Inflammatory macrophage (primary cell): ENCODE data around the gene ADRM1.
A peak's percentile ranks its signal among the peaks of the same experiment; 100 is the strongest.

Experiments
- DNase-seq, 2 donors: peaks; one replicate each; pipeline ENCODE4 v3.0.0-alpha.2; 2020 to 2022

ADRM1 gene

DNA sequence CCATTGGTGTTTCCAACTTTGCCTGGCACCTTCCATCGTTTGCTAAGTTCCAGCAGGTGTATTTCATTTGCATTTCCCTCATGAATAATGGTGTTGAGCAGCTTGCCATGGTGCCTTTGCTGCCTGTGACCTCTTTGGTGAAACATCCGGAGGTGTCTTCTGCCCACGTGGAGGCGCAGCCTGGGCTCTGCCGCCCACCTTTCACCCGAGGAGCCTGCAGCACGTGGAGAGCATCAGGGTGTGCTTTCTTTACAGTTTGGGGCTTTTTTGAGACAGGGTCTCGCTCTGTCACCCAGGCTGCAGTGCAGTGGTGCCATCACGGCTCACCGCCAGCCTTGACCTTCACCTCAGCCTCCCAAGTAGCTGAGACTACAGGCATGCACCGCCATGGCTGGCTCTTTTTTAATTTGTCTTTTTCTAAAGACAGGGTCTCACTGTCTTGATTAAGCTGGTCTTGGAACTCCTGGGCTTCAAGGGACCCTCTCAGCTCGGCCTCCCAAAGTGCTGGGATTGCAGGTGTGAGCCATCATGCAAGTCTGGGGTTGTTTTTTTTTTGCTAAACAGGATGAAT lies 3.0 kb upstream of the ADRM1 start:
- no peak for DNase-seq

- DNase-seq: no peak
These were observed 2.5 kb upstream of the ADRM1 start for GRCh38 chr20:62300319-62300718.

GRCh38 chr20:62301111-62301668 lies 1.6 kb upstream of the ADRM1 start:
- DNase-seq: no peak

- DNase-seq: peak; percentile 97 to 98
These were observed 940 bp upstream of the ADRM1 start for GRCh38 chr20:62301773-62302340.

DNA sequence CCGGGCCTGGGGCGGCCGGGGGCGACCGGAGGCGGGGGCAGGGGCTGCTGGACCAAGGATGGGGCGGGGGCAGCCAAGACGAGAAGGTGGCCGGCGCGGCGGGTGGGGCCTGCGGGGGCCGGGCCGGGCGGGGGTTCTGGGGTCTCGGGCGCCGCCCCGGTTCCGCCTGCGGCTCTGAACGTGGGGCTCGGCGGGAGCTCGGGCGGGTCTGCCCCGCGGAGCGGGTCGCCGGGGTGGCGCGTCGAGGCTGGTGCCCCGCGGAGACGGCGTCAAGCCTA lies 204 bp downstream of the ADRM1 start:
- no peak for DNase-seq

DNA sequence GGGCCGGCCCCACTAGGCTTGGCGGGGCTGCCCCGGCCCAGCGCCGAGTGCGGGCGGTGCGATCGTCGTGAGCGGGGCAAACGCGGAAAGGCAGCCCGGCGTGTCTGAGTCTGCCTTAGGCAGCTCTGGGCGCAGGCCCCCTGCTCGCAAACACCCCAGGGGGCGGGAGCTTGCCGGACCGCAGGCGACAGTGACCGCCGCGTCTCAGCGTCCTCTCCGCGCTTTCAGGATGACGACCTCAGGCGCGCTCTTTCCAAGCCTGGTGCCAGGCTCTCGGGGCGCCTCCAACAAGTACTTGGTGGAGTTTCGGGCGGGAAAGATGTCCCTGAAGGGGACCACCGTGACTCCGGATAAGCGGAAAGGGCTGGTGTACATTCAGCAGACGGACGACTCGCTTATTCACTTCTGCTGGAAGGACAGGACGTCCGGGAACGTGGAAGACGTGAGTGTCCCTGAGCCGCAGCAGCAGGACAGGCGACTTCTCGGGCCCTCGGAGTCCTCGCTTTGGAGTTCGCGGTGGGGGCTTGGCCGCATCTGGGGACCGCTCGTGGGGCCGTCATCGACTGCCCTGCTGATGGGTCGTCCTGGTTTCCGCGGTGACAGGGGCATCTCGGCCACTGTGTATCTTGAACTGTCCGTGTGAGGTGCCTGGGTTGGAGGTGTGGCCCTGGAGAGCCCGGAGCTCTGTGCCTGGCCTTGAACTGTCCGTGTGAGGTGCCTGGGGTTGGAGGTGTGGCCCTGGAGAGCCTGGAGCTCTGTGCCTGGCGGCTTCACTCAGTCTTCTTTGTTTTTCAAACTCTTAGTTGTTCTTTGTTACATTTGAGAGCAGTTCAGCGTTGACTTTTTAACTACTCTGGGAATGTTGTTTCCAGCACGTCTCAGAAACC lies 786 bp downstream of the ADRM1 start:
- peak; percentile 2 to 43 for DNase-seq

- no peak for DNase-seq
These were observed 1.7 kb downstream of the ADRM1 start for GRCh38 chr20:62304331-62305148.

GRCh38 chr20:62305149-62305764 lies 2.5 kb downstream of the ADRM1 start:
- no peak for DNase-seq

- DNase-seq: no peak
These were observed 3.1 kb downstream of the ADRM1 start for GRCh38 chr20:62305765-62306413.

DNA sequence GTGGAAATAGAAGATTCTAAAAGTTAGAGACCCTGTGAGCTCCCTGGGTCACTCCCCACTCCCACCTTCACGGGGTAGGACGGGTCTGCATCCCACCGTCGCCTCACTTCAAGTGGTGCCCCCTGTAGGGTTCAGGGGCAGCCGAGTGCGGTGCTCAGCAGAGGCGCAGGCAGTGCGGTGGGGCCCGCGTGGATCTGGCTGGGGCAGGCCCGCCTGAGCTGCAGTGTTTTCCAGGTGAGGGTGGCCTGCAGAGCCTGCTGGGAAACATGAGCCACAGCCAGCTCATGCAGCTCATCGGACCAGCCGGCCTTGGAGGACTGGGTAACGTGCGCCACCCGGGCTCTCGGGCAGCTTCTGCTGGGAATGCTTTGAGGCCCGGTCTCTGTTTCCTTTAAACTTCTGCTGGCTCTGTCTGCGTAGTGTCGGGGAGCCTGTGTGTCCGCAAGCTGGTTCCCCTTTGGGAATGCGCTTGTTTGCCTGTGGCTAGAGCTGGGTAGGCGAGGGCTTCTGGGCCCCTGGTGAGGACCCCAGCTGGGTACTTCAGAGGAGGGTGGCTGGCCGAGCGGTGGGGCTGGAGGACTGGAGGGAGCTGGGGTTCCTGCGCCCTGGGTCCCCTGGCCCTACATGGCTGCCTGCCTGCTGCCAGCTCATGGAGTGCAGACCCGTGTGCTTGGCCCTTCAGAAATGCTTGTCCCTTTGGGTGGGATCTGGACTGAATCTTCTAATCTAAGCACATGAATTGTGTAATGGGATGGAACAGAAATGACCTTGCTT lies 3.8 kb downstream of the ADRM1 start:
- no peak for DNase-seq

GRCh38 chr20:62307226-62308101 lies 4.7 kb downstream of the ADRM1 start:
- DNase-seq: no peak

DNA sequence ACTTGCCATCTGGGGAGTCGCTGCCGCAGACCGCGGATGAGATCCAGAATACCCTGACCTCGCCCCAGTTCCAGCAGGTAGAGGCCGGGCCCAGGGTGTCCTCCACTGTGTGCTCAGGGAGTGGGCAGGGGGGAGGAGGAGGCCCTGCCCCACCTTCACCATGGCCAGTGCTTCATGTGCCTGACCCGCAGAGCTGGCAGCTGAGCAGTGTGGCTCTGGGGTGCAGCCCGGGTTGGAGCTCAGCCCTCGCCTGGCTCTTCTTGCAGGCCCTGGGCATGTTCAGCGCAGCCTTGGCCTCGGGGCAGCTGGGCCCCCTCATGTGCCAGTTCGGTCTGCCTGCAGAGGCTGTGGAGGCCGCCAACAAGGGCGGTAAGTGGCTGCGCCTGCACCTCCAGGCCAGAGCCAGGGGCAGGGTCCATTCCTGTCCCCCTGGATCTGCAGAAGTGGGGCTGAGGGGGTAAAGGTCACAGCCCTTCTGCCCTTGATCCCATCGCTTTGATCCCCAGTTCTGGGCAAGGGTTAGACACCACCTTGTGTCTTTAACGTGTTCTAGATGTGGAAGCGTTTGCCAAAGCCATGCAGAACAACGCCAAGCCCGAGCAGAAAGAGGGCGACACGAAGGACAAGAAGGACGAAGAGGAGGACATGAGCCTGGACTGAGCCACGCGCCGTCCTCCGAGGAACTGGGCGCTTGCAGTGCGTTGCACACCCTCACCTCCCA lies 5.5 kb downstream of the ADRM1 start:
- no peak for DNase-seq

DNA sequence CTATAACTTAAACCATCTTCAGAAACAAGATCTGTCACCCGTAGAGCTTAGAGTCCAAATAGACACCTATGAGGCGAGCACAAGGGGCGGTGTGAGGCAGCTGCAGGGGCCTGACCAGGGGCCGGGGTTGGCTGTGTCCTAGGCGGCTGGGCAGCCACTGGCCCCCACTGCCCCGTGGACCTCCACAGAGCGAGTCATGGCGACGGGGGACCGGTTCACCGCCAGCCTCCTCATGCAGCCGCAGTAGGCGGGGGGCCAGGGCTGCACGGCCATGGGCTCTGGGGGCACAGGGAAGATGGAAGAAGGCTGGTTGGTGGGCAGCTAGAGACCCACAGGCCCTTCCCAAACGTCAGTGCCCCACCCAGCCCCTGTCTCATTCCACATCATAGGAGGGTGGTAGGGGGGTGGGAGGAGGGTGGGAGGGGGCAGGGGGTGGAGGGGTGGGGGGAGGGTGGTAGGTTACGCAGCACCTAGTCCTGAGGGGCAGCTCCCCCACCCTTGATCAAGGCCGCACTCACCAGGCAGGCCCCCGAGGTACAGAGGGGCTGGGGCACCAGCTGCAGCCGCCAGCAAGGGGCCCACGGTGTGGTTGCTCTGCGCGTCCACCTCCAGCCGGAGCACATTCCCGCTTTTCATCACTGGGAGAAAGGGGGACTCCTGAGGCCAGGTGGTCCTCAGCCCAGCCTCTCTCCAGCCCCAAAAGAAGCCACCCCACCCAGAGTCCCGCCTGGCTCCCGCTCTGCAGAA lies 6.6 kb downstream of the ADRM1 start:
- no peak for DNase-seq

- DNase-seq: no peak
These were observed 7.4 kb downstream of the ADRM1 start for GRCh38 chr20:62309947-62310756.

DNA sequence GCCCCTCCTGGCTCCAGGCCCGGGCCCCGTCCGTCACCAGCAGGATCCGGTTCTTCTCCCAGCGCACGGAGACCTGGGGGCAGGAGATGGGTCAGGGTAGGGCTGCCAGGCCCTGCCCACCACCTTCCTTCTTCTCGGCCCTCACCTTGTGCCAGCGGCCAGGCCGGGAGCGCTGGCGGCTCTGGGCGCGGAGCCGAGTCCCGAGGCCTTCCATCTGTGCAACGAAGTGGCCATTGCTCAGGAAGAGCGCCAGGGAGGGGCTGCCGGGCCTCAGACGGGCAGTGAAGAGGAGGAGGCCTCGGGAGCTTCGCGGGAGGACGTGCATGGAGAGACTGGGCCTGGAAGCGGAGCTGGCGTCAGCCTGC lies 7.9 kb downstream of the ADRM1 start:
- DNase-seq: no peak

DNA sequence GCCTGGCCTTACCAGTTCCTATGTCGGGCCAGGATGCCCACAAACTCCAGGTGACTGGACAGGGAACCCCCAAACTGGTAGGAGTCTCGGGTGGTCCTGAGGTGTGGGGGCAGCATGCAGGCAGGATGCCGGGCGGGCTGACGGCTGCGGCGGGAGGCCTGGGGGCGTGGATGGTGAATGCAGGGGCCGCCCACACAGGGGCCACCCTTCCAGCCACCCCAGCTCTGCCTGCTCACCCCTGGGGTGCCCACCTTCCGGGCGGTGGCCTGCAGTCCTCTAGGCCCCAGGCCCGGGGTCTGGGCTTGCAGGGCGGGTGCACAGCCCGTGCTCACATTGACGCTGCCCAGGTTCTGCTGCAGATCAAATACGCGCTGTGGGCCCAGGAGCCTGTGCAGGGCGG lies 8.4 kb downstream of the ADRM1 start:
- DNase-seq: no peak

DNA sequence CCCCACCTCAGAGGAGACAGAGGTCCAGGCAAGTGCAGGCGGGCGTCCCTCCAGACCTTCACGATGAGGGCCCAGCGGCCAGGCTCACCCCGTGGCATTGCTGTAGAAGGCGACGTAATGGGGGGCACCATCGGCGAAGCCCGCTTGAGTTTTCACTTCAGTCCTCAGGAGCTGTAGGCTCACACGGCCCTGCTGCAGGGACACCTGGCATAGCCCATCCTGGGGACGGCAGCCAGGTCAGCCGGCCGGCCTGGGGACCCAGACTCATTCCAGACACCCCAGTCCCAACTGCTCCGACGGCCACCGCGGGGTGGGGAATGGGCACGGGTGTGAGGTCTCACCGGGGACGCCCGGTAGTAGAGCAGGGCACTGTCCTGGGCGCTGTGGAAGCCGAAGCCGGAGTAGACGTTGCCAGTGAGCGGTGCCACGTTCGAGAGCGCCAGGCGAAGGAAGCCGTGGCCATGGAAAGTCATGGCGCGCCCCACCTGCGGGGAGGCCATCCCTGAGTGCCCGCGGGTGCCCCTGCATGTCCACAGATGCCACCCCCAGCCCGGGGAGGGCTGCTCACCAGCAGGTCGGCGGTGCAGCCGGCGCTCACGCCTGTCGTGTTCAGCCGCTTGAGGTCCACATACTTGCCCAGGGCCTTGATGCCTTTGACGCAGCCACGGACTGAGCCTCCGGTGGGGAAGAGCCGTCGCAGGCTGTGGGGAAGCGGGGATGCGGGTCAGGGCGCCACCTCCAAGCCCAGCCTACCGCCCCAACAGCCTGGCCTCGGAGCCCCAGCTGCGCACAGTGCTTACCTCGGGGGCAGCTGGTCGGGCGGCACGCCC lies 9.2 kb downstream of the ADRM1 start:
- DNase-seq: no peak
